ENCODE measurements around the gene IL11. TPM values are rescaled to one million over a fixed set of nuclear protein-coding genes. Genes with fewer than 3 reads are reported as not detected.

The IL11 gene
- not detected in 2 replicates for total RNA-seq

GRCh38 chr19:55370305-55370988 is at the start of gene IL11:
Gene IL11, minus strand, starts transcription at chr19:55370463. Its CDS starts 153 bp downstream, at chr19:55370310.

DNA sequence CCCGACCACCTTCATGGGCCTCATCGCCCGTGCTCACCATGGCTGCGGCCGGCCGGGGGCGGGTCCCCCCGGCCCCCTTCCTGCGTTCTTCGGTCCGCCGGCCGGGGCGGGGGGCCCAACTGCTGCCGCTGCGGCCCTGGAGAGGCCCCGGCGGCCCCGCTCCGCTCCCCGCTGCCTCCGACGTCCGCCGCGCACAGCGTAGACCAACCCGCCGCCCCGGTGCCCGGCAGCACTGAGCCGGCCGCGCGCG is 37.2 kb upstream of the IL11 start, which contains the start of gene UBE2S:
Gene UBE2S (minus strand): TSS at position 239 of the 250 bp plus-strand sequence. CDS start 199 bp downstream, at position 40.

DNA sequence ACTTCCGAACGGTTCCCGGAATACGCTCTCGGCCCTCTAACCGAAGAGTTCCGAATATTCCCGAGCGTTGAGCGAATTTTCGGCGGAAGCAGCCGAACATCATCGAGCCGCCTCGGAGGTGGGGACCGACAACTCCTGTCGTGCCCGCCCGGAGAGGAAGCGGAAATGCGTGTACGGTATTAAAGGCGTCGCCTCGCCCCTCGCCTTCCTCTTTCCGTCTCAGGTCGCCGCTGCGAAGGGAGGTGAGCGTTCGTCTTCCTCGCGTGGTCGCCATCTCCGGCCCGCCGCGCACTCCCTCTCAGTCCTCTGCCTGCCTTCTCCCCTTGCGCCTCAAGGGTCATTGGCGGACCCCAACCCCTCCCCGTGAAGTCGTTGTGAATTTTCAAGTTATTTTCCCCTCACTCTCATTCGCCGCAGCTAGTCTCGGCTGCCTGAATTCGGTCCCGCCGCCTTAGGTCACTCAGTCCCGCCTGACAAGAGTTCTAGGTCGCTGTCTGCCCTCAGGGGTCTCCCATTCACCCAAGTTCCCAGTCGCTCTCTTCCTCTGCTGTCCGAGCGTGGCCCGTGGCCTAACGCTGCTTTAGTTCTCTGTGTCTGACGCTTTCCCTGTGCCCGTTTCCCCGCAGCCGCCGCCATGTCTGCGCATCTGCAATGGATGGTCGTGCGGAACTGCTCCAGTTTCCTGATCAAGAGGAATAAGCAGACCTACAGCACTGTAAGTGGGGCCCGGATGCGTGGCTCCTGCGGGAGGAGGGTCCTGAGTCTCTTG is 15.6 kb upstream of the IL11 start, which contains the start of gene RPL28:
Gene RPL28 (plus strand): TSS at position 209 of the 769 bp plus-strand sequence. CDS start 426 bp downstream, at position 635.

DNA sequence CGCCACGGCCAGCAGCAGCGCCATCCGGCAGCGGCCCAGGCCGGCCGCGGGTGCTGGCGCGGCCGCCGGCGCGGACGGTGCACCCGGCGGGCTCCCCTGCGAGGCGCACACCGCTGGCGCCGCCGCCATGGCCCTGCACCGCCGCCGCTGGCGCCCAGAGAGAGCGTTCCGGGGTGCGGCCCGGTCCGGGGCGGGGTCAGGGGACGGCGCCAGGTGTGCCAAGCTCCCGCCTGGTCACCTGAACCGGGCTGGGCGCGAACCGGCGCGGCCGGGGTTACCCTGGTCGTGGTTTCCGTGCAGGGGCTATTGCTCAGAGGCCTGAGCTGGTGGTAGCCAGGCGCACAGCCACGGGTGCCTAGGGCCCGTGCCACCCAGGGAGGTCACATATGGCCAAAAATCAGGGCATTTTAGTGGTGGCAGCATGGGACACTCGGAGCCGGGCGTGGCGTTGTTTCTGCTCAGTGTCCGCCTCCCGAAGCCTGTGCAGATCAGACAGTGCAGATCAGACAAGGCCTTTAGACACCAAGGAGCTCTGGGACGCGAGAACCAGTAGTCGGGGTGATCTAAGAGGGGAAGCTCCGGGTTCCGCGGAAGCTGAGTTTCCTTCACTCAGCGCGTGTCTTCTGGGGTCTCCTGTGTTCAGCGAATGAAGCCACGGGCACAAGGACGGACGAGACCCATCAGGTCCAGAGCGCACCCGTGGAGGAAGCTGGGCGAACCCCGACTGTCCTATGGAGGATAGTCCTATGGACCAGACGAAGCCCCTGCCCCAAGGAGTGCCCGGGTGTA is 14.1 kb upstream of the IL11 start, which contains the start of gene TMEM238:
Gene TMEM238 (minus strand): TSS at position 162 of the 789 bp plus-strand sequence. CDS start 33 bp downstream, at position 129.

DNA sequence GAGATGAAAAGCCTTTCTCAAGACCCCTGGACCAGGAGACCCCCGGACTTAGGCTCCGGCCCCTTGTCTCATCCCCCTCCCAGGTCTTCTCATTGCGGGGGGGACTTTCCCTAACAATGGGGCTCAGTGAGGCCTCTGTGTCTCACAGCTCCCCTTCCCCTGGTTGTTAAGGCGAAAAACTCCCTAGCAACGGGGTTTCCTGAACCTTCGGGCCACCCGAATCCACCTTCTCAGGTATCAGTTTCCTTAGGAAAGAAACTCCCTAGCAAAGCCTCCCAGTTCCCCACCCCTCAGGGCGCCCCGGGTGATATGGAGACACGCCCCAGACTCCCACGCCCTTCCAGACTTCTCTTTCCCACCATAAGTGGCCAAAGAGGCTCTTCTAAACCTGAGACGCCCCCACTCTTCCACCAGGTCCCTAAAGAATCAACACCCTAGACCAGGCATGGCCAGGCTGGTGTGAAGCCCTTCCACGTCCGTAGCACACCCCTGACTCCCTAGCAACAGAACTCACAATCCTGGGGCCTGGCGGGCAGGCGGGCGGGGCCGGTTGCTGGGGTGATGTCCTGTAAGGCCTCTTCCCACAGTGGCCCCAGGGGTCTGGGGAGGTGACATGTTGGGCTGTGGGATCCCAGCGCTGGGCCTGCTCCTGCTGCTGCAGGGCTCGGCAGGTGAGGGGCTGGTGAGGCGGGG is 6.1 kb upstream of the IL11 start, which contains the start of gene TMEM190:
Gene TMEM190 (plus strand): TSS at position 586 of the 693 bp plus-strand sequence. CDS start 28 bp downstream, at position 614.

DNA sequence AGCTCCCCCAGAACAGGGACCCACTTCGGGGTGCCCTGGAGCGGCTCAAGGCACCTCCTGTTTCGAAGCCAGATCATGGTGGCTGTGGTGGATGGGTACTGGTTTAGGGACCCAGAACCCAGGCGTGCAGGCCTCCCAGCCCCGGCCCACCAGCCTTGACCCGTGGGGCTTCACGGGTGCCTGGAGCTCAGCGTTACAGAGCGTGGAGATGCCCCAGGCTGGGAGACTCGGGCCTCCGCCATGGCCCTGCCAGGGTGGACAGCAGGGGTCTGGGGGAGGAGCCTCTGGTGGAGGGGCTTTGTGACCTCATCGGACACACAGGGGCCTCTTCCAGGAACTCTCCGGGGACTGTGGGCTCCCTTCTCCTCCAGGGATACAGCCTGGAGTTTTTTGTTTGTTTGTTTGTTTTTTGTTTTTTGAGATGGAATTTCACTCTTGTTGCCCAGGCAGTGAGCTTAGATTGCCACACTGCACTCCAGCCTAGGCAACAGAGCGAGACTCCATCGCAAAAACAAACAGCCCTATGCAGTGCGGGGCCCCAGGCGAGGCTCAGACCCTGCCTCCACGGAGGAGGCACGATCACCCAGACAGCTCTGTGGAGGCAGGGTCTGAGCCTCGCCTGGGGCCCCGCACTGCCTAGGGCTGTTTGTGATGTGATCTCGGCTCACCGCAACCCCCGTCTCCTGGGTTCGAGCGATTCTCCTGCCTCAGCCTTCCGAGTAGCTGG is 7.1 kb downstream of the IL11 start, which contains the start of gene GARIN5B:
Gene GARIN5B (minus strand): TSS at position 271 of the 727 bp plus-strand sequence. CDS start 194 bp downstream, at position 77.

DNA sequence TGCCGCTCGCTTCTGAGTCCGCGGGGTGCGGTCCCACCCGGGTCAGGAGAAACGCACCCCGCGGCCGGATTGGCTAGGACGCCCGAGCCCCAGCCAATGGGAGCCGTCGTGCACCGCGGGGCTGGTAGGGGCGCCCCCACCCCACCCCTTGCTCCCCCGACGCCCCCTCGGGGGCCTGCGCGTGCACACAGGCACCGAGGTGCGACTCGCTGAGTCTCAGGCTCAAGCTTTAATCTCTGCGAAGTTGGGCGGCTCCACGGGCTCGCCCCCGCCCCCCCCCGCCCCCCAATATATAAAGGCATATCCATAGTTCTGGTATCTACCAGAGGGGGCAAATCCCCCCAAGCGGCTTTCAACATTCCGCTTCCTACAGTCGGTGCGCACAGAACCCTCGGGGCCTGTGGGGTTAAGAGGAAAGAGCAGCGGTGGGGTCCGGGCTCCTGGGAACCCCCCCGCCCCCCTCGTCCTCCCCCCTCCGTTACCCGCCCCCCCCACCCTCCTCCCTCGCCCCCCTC is 15.5 kb downstream of the IL11 start, which contains the start of gene COX6B2:
Gene COX6B2 (minus strand): TSS at position 22 of the 515 bp plus-strand sequence. CDS start 198 bp downstream, outside the sequence.

GRCh38 chr19:55339105-55339888 is 31.0 kb downstream of the IL11 start, which contains the start of gene KMT5C:
Gene KMT5C, plus strand, starts transcription at chr19:55339876. Its CDS starts 2,061 bp downstream, at chr19:55341937.

GRCh38 chr19:55325172-55325571 is 45.1 kb downstream of the IL11 start, which contains the start of gene TMEM150B:
Gene TMEM150B, minus strand, starts transcription at chr19:55325341. Its CDS starts 4,305 bp downstream, at chr19:55321036.

Other genes starting within 250 kb of the IL11 start
- gene TNNT1, start 221.3 kb downstream of the IL11 start, total RNA-seq: 0.79 and 3.1 TPM in 2 replicates
- gene TNNI3, start 212.7 kb downstream of the IL11 start, total RNA-seq: not detected in 2 replicates
- gene DNAAF3, start 203.8 kb downstream of the IL11 start, total RNA-seq: 0.79 and 1.8 TPM in 2 replicates
- not detected in 2 replicates for gene SYT5, start 190.2 kb downstream of the IL11 start, total RNA-seq
- gene PTPRH, start 161.0 kb downstream of the IL11 start, total RNA-seq: 3.1 and 5.3 TPM in 2 replicates
- 0.27 and 1.7 TPM in 2 replicates for gene TMEM86B, start 141.7 kb downstream of the IL11 start, total RNA-seq
- 44.7 and 51.5 TPM in 2 replicates for gene PPP6R1, start 111.4 kb downstream of the IL11 start, total RNA-seq
- gene HSPBP1, start 90.4 kb downstream of the IL11 start, total RNA-seq: 44.3 and 63.8 TPM in 2 replicates
- 0.25 and 0.27 TPM in 2 replicates for gene BRSK1, start 86.5 kb downstream of the IL11 start, total RNA-seq
- gene TMEM150B, start 45.1 kb downstream of the IL11 start, total RNA-seq: not detected in 2 replicates
- 6.3 and 6.6 TPM in 2 replicates for gene KMT5C, start 30.6 kb downstream of the IL11 start, total RNA-seq
- not detected in 2 replicates for gene COX6B2, start 15.7 kb downstream of the IL11 start, total RNA-seq
- gene GARIN5B, start 7.2 kb downstream of the IL11 start, total RNA-seq: not detected in 2 replicates
- gene TMEM190, start 6.4 kb upstream of the IL11 start, total RNA-seq: not detected in 2 replicates
- not detected in 2 replicates for gene TMEM238, start 13.8 kb upstream of the IL11 start, total RNA-seq
- gene RPL28, start 15.5 kb upstream of the IL11 start, total RNA-seq: 251 and 353 TPM in 2 replicates
- gene UBE2S, start 37.3 kb upstream of the IL11 start, total RNA-seq: 153 and 158 TPM in 2 replicates
- not detected in 2 replicates for gene SHISA7, start 72.8 kb upstream of the IL11 start, total RNA-seq
- 73.3 and 78.3 TPM in 2 replicates for gene ISOC2, start 91.2 kb upstream of the IL11 start, total RNA-seq
- gene C19orf85, start 94.3 kb upstream of the IL11 start, total RNA-seq: not detected in 2 replicates
- 3.9 and 8.3 TPM in 2 replicates for gene ZNF628, start 106.2 kb upstream of the IL11 start, total RNA-seq
- 15.4 and 16.5 TPM in 2 replicates for gene NAT14, start 114.7 kb upstream of the IL11 start, total RNA-seq
- 0.27 and 0.74 TPM in 2 replicates for gene SSC5D, start 118.0 kb upstream of the IL11 start, total RNA-seq
- not detected in 2 replicates for gene SBK2, start 166.7 kb upstream of the IL11 start, total RNA-seq
- 0.27 and 0.39 TPM in 2 replicates for gene SBK3, start 175.1 kb upstream of the IL11 start, total RNA-seq
- gene ZNF579, start 210.4 kb upstream of the IL11 start, total RNA-seq: 4.7 and 6.4 TPM in 2 replicates
- 3.1 and 6.0 TPM in 2 replicates for gene FIZ1, start 229.1 kb upstream of the IL11 start, total RNA-seq
- gene ZNF524, start 229.8 kb upstream of the IL11 start, total RNA-seq: 21.8 and 29.8 TPM in 2 replicates
- gene ZNF865, start 235.2 kb upstream of the IL11 start, total RNA-seq: 1.8 and 2.7 TPM in 2 replicates

Measured in mammary microvascular endothelial cell (primary cell).